Muscle of leg (tissue), 11 donors: ENCODE data around the gene STYX. TPM values are rescaled to one million over a fixed set of nuclear protein-coding genes. Genes with fewer than 3 reads are reported as not detected.
"Not testable (repeated sequence)": the region's sequence is repeated elsewhere in the genome, so short reads cannot be mapped to it uniquely, and the experiment has no call there.

Experiments
- DNase-seq: peaks from one replicate; pipeline ENCODE4 v3.0.0; 2013
- H3K27ac ChIP-seq: one replicate; pipeline ENCODE4 v1.5.1; 2013; ENCODE audit warnings: mild to moderate bottlenecking, low read length, control low read depth
- H3K27me3 ChIP-seq: one replicate; pipeline ENCODE4 v1.6.1; 2013; ENCODE audit warnings: low read length; ENCODE audit not compliant: control insufficient read depth, insufficient read depth
- H3K36me3 ChIP-seq: one replicate; pipeline ENCODE4 v1.6.1; 2013; ENCODE audit warnings: low read length; ENCODE audit not compliant: control insufficient read depth, insufficient read depth
- H3K4me1 ChIP-seq: one replicate; pipeline ENCODE4 v1.6.1; 2013; ENCODE audit warnings: low read length; ENCODE audit not compliant: control insufficient read depth, insufficient read depth
- H3K4me3 ChIP-seq: one replicate; pipeline ENCODE4 v1.5.1; 2013; ENCODE audit warnings: low read length, control low read depth
- H3K9me3 ChIP-seq: replicated peaks from 2 replicates; pipeline ENCODE4 v1.6.1; 2013; ENCODE audit warnings: low read depth, low read length; ENCODE audit not compliant: control insufficient read depth
- WGBS: methylation state at CpG from one replicate; pipeline ENCODE4 v1.1.5; 2013; ENCODE audit warnings: missing lambda C conversion rate; ENCODE audit not compliant: insufficient coverage; 5-methylcytosine and 5-hydroxymethylcytosine counted together
- polyA plus RNA-seq, 8 donors: library from polyadenylated mRNA; unstranded; fragments of 120-200 nt; gene quantifications; one replicate each; pipeline versions ENCODE4 v1.2.1 to v1.2.3, GENCODE V29; 2013; ENCODE audit warnings: inconsistent platforms in 1 of 8, low replicate concordance in 1 of 8; ENCODE audit not compliant: insufficient read length in 8 of 8, insufficient read depth in 1 of 8
- total RNA-seq: library from RNA; stranded (reverse); fragments of 120-200 nt; gene quantifications from one replicate; pipeline ENCODE4 v1.2.4, GENCODE V29; 2013

Gene STYX
- total and polyA plus RNA-seq, 9 donors: 9.1 to 16.6 (median 12.2) TPM

- Histone ChIP-seq H3K27ac (no peak overlapping the region), H3K27me3 (no peaks in the 10 kb centered on the region), H3K9me3 (no peaks in the 10 kb centered on the region), H3K36me3 (no peaks in the 10 kb centered on the region), H3K4me3 (no peak overlapping the region), H3K4me1 (no peaks in the 10 kb centered on the region)
- no peak for DNase-seq
Observed at GRCh38 chr14:52741865-52742264, 11.9 kb downstream of the STYX start.

- WGBS: 94% methylated on average over 3 of the region's 8 CpGs
- Histone ChIP-seq H3K27me3 (no peaks in the 10 kb centered on the region), H3K4me1 (no peaks in the 10 kb centered on the region), H3K27ac (no peak overlapping the region), H3K9me3 (no peaks in the 10 kb centered on the region), H3K4me3 (no peak overlapping the region), H3K36me3 (peaks cover 6% of the 10 kb centered on the region)
- DNase-seq: no peak
Observed at GRCh38 chr14:52748647-52749292, 18.8 kb downstream of the STYX start.

GRCh38 chr14:52755607-52756316 is 25.8 kb downstream of the STYX start:
- Histone ChIP-seq H3K36me3 (peaks cover 13% of the 10 kb centered on the region), H3K27me3 (no peaks in the 10 kb centered on the region), H3K9me3 (no peaks in the 10 kb centered on the region), H3K27ac (no peak overlapping the region), H3K4me1 (no peaks in the 10 kb centered on the region), H3K4me3 (no peak overlapping the region)
- no CpG with 5 or more reads among the region's 5 CpGs for WGBS
- no peak for DNase-seq

- no peak for DNase-seq
- Histone ChIP-seq H3K36me3 (peaks cover 13% of the 10 kb centered on the region), H3K27me3 (no peaks in the 10 kb centered on the region), H3K4me1 (no peaks in the 10 kb centered on the region), H3K9me3 (no peaks in the 10 kb centered on the region), H3K27ac (no peak overlapping the region), H3K4me3 (no peak overlapping the region)
- WGBS: no CpG with 5 or more reads among the region's 1 CpG
Observed at GRCh38 chr14:52759145-52759544, 29.2 kb downstream of the STYX start.

GRCh38 chr14:52762923-52763322 is 33.0 kb downstream of the STYX start:
- H3K4me1 ChIP-seq, H3K4me3 ChIP-seq, DNase-seq, H3K27me3 ChIP-seq, H3K9me3 ChIP-seq, H3K27ac ChIP-seq: not testable (repeated sequence)
- peaks cover 19% of the 10 kb centered on the region for H3K36me3 ChIP-seq
- 100% methylated on average over 1 of the region's 4 CpGs for WGBS

- no peak overlapping the region for H3K4me3 ChIP-seq
- no peaks in the 10 kb centered on the region for H3K4me1 ChIP-seq
- 100% methylated on average over 1 of the region's 3 CpGs for WGBS
- H3K27ac ChIP-seq: no peak overlapping the region
- H3K36me3 ChIP-seq: peaks cover 14% of the 10 kb centered on the region
- H3K27me3 ChIP-seq: no peaks in the 10 kb centered on the region
- H3K9me3 ChIP-seq: no peaks in the 10 kb centered on the region
- DNase-seq: no peak
Observed at GRCh38 chr14:52767058-52767833, 37.3 kb downstream of the STYX start.

GRCh38 chr14:52769887-52770286 is 39.9 kb downstream of the STYX start:
- H3K27me3 ChIP-seq: no peaks in the 10 kb centered on the region
- no peak overlapping the region for H3K4me3 ChIP-seq
- H3K36me3 ChIP-seq: peaks cover 14% of the 10 kb centered on the region
- H3K9me3 ChIP-seq: no peaks in the 10 kb centered on the region
- DNase-seq: no peak
- H3K27ac ChIP-seq: no peak overlapping the region
- H3K4me1 ChIP-seq: no peaks in the 10 kb centered on the region

- Histone ChIP-seq H3K27ac (no peak overlapping the region), H3K27me3 (no peaks in the 10 kb centered on the region), H3K9me3 (no peaks in the 10 kb centered on the region), H3K4me3 (no peak overlapping the region), H3K36me3 (peaks cover 18% of the 10 kb centered on the region), H3K4me1 (no peaks in the 10 kb centered on the region)
- DNase-seq: peak; percentile 21
- 38% methylated on average over 3 of the region's 7 CpGs for WGBS
Observed at GRCh38 chr14:52776816-52777215, 46.9 kb downstream of the STYX start.

GRCh38 chr14:52778702-52779101 is 48.7 kb downstream of the STYX start:
- H3K36me3 ChIP-seq: peaks cover 18% of the 10 kb centered on the region
- H3K4me1 ChIP-seq: no peaks in the 10 kb centered on the region
- no peaks in the 10 kb centered on the region for H3K9me3 ChIP-seq
- H3K27me3 ChIP-seq: no peaks in the 10 kb centered on the region
- H3K27ac ChIP-seq: no peak overlapping the region
- no peak for DNase-seq
- H3K4me3 ChIP-seq: no peak overlapping the region
- no CpG with 5 or more reads among the region's 7 CpGs for WGBS

- Histone ChIP-seq H3K36me3 (peaks cover 10% of the 10 kb centered on the region), H3K9me3 (no peaks in the 10 kb centered on the region), H3K27me3 (no peaks in the 10 kb centered on the region), H3K4me1 (no peaks in the 10 kb centered on the region), H3K27ac (no peak overlapping the region), H3K4me3 (no peak overlapping the region)
- no CpG with 5 or more reads among the region's 1 CpG for WGBS
- no peak for DNase-seq
Observed at GRCh38 chr14:52780893-52781292, 50.9 kb downstream of the STYX start.
